Esophagus squamous epithelium (tissue), 4 donors: ENCODE measurements around the gene C3orf38.

ENCODE experiments used
- POLR2A ChIP-seq, 4 donors: fragments of 450-650 bp; IDR thresholded peaks; one replicate each; pipeline ENCODE4 v1.6.1; 2017; ENCODE audit warnings: antibody characterized with exemption in 4 of 4, mild to moderate bottlenecking in 4 of 4, moderate library complexity in 3 of 4
- TF ChIP-seq, protein P1 (sequence below), 6 experiments: fragments of 450-650 bp in 4 of 6; fragments of 200-600 bp in 2 of 6; sonication (generic) in 2 of 6; IDR thresholded peaks; one replicate each; pipeline ENCODE4 v1.5.1; 2016 to 2019; ENCODE audit warnings: antibody characterized with exemption in 6 of 6, mild to moderate bottlenecking in 4 of 6, moderate library complexity in 4 of 6

DNA sequence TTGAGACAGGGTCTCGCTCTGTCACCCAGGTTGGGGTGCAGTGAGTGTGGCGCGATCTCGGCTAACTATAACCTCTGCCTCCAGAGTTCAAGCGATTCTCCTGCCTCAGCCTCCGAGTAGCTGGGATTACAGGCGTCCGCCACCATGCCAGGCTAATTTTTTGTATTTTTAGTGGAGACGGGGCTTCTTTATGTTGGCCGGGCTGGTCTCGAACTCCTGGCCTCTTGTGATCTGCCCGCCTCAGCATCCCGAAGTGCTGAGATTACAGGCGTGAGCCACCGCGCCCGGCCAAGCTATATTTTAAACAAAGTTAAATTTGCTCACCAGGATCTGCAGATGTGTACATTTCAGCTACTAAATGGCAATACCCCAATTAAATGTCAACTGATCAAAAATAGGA, 1.1 kb upstream of the C3orf38 start:
- no peak for TF ChIP-seq POLR2A (IDR thresholded peaks at IDR 0.05)
- TF ChIP-seq, protein P1, sequence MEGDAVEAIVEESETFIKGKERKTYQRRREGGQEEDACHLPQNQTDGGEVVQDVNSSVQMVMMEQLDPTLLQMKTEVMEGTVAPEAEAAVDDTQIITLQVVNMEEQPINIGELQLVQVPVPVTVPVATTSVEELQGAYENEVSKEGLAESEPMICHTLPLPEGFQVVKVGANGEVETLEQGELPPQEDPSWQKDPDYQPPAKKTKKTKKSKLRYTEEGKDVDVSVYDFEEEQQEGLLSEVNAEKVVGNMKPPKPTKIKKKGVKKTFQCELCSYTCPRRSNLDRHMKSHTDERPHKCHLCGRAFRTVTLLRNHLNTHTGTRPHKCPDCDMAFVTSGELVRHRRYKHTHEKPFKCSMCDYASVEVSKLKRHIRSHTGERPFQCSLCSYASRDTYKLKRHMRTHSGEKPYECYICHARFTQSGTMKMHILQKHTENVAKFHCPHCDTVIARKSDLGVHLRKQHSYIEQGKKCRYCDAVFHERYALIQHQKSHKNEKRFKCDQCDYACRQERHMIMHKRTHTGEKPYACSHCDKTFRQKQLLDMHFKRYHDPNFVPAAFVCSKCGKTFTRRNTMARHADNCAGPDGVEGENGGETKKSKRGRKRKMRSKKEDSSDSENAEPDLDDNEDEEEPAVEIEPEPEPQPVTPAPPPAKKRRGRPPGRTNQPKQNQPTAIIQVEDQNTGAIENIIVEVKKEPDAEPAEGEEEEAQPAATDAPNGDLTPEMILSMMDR (IDR thresholded peaks at IDR 0.05): no peak
